GM12874 (cell line): ENCODE results near the gene AASDH.

Experiments used
- CTCF ChIP-seq: IDR thresholded peaks from 2 replicates; pipeline ENCODE4 v1.5.1; 2011; ENCODE audit warnings: low read depth, mild to moderate bottlenecking, control low read depth, low read length, moderate library complexity; ENCODE audit not compliant: insufficient read depth

The AASDH gene

GRCh38 chr4:56324011-56324610 lies 63.2 kb downstream of the AASDH start:
- no peak for TF ChIP-seq CTCF

- TF ChIP-seq CTCF: no peak
These were observed 64.0 kb downstream of the AASDH start for GRCh38 chr4:56323327-56323726.

GRCh38 chr4:56321251-56321650 lies 66.0 kb downstream of the AASDH start:
- no peak for TF ChIP-seq CTCF

GRCh38 chr4:56320293-56320692 lies 67.0 kb downstream of the AASDH start:
- no peak for TF ChIP-seq CTCF

- no peak for TF ChIP-seq CTCF
These were observed 68.7 kb downstream of the AASDH start for GRCh38 chr4:56318555-56318954.

GRCh38 chr4:56317749-56318148 lies 69.5 kb downstream of the AASDH start:
- TF ChIP-seq CTCF: no peak

- no peak for TF ChIP-seq CTCF
These were observed 71.2 kb downstream of the AASDH start for GRCh38 chr4:56316011-56316650.
